ENCODE measurements around the gene DSC3.

The DSC3 gene

DNA sequence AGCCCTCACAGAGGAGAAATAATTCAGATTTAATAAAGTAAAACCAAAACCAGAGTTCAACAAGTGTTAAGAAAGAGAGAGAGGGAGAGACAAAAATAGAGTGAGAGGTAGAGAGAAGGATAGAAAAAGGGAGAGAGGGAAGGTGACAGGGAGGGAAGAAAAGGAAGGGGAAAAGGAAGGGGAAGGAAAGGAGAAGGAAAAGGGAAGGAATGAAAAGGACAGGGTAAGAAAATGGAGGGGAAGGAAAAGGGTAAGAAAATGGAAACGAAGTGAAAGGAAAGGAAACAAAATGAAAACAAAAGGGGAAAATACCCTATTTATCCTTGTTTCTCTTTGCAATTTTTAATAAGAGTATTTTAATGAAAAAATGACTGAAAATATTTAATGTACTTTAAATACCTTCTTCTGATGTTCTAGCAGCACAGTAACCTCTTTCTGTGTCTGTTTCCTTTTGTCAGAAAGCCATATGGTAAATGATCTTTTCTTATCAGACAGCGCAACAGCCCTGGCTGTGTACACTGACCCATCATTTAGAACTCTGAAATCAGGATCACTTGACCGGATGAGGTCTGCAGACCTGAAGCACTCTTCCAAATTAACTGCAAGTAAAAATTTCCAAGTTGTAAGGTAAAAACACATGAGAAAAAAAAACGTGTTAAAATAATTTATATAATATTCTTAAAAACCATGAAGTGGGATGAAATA is 11.8 kb downstream of the DSC3 start:
- TF ChIP-seq ZNF132 (tag by site-specific recombination; IDR thresholded peaks at IDR 0.05; ENCODE audit: borderline replicate concordance) = no peak
- no peak for TF ChIP-seq ZNF830 (tag by site-specific recombination; IDR thresholded peaks at IDR 0.05; ENCODE audit: low read depth)
- TF ChIP-seq ZNF404 (tag by site-specific recombination; IDR thresholded peaks at IDR 0.05) = no peak
- peak; percentile 81 for TF ChIP-seq ZNF366 (tag by site-specific recombination; conservative IDR thresholded peaks at IDR 0.05)
- TF ChIP-seq ZNF398 (tag by site-specific recombination; IDR thresholded peaks at IDR 0.05) = peak; percentile 26; the same call in 1 of the 2 replicates
- TF ChIP-seq ZNF114 (tag by site-specific recombination; IDR thresholded peaks at IDR 0.05) = no peak
- no peak for TF ChIP-seq GLIS1 (tag by site-specific recombination; IDR thresholded peaks at IDR 0.05)
- TF ChIP-seq ZNF140 (tag by site-specific recombination; IDR thresholded peaks at IDR 0.05) = no peak
- TF ChIP-seq ZNF266 (tag by site-specific recombination; IDR thresholded peaks at IDR 0.05; ENCODE audit: low read depth) = no peak
- TF ChIP-seq MEIS1 (CRISPR knock-in tag; IDR thresholded peaks at IDR 0.05; ENCODE audit: borderline replicate concordance) = no peak
- TF ChIP-seq ZNF596 (tag by site-specific recombination; IDR thresholded peaks at IDR 0.05) = 0 out of 2 replicates have a peak, but pooled peaks have one; percentile 20
- peak; percentile 99 for TF ChIP-seq PRDM1 (tag by site-specific recombination; IDR thresholded peaks at IDR 0.05)
- peak; percentile 96 for TF ChIP-seq SCRT1 (tag by site-specific recombination; IDR thresholded peaks at IDR 0.05; ENCODE audit: borderline replicate concordance)
- peak; percentile 84 for TF ChIP-seq SCRT2 (tag by site-specific recombination; IDR thresholded peaks at IDR 0.05)
- ChIA-PET CTCF (interaction anchor here (0.7 kb wide), 1 partner anchor 423 kb away, joined by 3 read pairs; no protein-coding TSS in a partner anchor), POLR2A (no interaction called here)
- Histone ChIP-seq H3K36me3 (ENCODE audit: control insufficient read depth in 2 of 2, insufficient read depth in 1 of 2, low read length in 2 of 2) (peaks cover 0 to 17% of the 10 kb centered on the region in 2 experiments; a peak in 1 of 3 replicates), H3K9me3 (ENCODE audit: control insufficient read depth, insufficient read depth, low read depth, low read length) (no peaks in the 10 kb centered on the region), H3K4me1 (ENCODE audit: control insufficient read depth, insufficient read depth, low read length) (no peaks in the 10 kb centered on the region), H3K4me3 (ENCODE audit: low read depth, low read length) (no peak overlapping the region), H3K27ac (ENCODE audit: extremely low read depth, low read depth, low read length) (no peak overlapping the region)

- Histone ChIP-seq H3K36me3 (ENCODE audit: control insufficient read depth in 2 of 2, insufficient read depth in 1 of 2, low read length in 2 of 2) (peaks cover 8 to 36% of the 10 kb centered on the region in 2 experiments), H3K9me3 (ENCODE audit: control insufficient read depth, insufficient read depth, low read depth, low read length) (no peaks in the 10 kb centered on the region), H3K27ac (ENCODE audit: extremely low read depth, low read depth, low read length) (no peak overlapping the region), H3K4me3 (ENCODE audit: low read depth, low read length) (no peak overlapping the region), H3K4me1 (ENCODE audit: control insufficient read depth, insufficient read depth, low read length) (no peaks in the 10 kb centered on the region)
- POLR2A ChIA-PET = no interaction called here
- CTCF ChIA-PET = no interaction called here
- TF ChIP-seq ZNF785 (tag by site-specific recombination; IDR thresholded peaks at IDR 0.05) (no peak), ZNF768 (tag by site-specific recombination; IDR thresholded peaks at IDR 0.05) (no peak), ZNF623 (tag by site-specific recombination; IDR thresholded peaks at IDR 0.05) (no peak), ZNF223 (tag by site-specific recombination; IDR thresholded peaks at IDR 0.05) (no peak), FEZF1 (tag by site-specific recombination; IDR thresholded peaks at IDR 0.05) (no peak), SALL2 (tag by site-specific recombination; IDR thresholded peaks at IDR 0.05; ENCODE audit: borderline replicate concordance) (no peak), ZNF610 (tag by site-specific recombination; IDR thresholded peaks at IDR 0.05; ENCODE audit: borderline replicate concordance) (no peak), ZNF596 (tag by site-specific recombination; IDR thresholded peaks at IDR 0.05) (no peak), ZNF529 (tag by site-specific recombination; IDR thresholded peaks at IDR 0.05; ENCODE audit: insufficient replicate concordance) (no peak), ZNF513 (tag by site-specific recombination; IDR thresholded peaks at IDR 0.05) (no peak), ZNF549 (tag by site-specific recombination; IDR thresholded peaks at IDR 0.05) (no peak), ZNF324 (tag by site-specific recombination; IDR thresholded peaks at IDR 0.05) (no peak), ZFP37 (tag by site-specific recombination; IDR thresholded peaks at IDR 0.05) (no peak), ZNF114 (tag by site-specific recombination; IDR thresholded peaks at IDR 0.05) (no peak)
- TF ChIP-seq, protein P1, sequence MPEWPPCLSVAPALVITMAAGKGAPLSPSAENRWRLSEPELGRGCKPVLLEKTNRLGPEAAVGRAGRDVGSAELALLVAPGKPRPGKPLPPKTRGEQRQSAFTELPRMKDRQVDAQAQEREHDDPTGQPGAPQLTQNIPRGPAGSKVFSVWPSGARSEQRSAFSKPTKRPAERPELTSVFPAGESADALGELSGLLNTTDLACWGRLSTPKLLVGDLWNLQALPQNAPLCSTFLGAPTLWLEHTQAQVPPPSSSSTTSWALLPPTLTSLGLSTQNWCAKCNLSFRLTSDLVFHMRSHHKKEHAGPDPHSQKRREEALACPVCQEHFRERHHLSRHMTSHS (tag by site-specific recombination; IDR thresholded peaks at IDR 0.05) = no peak
- TF ChIP-seq, protein P2, sequence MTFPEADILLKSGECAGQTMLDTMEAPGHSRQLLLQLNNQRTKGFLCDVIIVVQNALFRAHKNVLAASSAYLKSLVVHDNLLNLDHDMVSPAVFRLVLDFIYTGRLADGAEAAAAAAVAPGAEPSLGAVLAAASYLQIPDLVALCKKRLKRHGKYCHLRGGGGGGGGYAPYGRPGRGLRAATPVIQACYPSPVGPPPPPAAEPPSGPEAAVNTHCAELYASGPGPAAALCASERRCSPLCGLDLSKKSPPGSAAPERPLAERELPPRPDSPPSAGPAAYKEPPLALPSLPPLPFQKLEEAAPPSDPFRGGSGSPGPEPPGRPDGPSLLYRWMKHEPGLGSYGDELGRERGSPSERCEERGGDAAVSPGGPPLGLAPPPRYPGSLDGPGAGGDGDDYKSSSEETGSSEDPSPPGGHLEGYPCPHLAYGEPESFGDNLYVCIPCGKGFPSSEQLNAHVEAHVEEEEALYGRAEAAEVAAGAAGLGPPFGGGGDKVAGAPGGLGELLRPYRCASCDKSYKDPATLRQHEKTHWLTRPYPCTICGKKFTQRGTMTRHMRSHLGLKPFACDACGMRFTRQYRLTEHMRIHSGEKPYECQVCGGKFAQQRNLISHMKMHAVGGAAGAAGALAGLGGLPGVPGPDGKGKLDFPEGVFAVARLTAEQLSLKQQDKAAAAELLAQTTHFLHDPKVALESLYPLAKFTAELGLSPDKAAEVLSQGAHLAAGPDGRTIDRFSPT (tag by site-specific recombination; IDR thresholded peaks at IDR 0.05) = no peak
Measured at GRCh38 chr18:31015715-31016434, 26.7 kb downstream of the DSC3 start.
